ENCODE results near the gene COL4A2.

DNA sequence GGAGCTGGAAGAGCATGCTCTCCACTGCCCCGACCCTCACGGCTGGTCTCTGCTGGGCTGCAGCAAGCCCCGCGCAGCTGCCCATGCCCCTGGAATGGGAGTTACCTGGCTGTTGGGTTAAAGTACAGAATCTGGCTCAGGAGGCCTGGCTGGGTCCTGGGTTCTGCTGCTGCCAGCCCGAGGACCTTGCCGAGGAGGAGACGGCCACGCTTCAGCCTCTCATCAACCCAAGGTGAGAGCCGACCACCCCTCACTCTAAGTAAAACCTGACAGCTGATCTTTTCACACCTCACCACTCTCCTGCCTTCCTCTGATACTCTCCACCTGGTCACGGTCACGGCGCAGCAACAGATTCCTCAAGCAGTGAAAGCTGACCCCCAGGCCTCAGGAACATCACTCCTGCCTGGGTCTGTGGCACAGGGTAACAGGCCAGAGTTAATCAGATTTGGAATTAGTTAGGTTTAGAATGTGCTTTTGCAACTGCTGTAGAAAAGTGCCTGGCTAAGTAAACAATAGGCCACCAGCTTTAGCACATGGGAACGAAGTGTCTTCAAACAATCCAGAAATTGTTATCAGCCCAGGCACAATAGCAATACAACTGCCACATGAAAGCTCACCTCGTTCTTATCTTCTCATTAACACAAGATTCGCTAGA, 233.9 kb downstream of the COL4A2 start:
- TF ChIP-seq, protein P1, sequence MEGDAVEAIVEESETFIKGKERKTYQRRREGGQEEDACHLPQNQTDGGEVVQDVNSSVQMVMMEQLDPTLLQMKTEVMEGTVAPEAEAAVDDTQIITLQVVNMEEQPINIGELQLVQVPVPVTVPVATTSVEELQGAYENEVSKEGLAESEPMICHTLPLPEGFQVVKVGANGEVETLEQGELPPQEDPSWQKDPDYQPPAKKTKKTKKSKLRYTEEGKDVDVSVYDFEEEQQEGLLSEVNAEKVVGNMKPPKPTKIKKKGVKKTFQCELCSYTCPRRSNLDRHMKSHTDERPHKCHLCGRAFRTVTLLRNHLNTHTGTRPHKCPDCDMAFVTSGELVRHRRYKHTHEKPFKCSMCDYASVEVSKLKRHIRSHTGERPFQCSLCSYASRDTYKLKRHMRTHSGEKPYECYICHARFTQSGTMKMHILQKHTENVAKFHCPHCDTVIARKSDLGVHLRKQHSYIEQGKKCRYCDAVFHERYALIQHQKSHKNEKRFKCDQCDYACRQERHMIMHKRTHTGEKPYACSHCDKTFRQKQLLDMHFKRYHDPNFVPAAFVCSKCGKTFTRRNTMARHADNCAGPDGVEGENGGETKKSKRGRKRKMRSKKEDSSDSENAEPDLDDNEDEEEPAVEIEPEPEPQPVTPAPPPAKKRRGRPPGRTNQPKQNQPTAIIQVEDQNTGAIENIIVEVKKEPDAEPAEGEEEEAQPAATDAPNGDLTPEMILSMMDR (IDR thresholded peaks at IDR 0.05 in 4 of 5, conservative IDR thresholded peaks at IDR 0.05 in 1 of 5) = no peak
- TF ChIP-seq POLR2A (IDR thresholded peaks at IDR 0.05) = no peak
